ENCODE measurements around the gene MN1.

- TF ChIP-seq POLR2A (IDR thresholded peaks at IDR 0.05) (no peak), CTCF (IDR thresholded peaks at IDR 0.05) (no peak)
These were observed 26.4 kb downstream of the MN1 start for GRCh38 chr22:27775087-27775698.
